Germinal center (tissue), 1 donor: ENCODE data around the gene RNF207.

Experiments used
- DNase-seq: peaks from one replicate; pipeline ENCODE4 v3.0.0; 2012; ENCODE audit warnings: mixed read lengths, low spot score

The RNF207 gene

GRCh38 chr1:6234502-6235295 lies 28.8 kb downstream of the RNF207 start:
- DNase-seq: no peak

DNA sequence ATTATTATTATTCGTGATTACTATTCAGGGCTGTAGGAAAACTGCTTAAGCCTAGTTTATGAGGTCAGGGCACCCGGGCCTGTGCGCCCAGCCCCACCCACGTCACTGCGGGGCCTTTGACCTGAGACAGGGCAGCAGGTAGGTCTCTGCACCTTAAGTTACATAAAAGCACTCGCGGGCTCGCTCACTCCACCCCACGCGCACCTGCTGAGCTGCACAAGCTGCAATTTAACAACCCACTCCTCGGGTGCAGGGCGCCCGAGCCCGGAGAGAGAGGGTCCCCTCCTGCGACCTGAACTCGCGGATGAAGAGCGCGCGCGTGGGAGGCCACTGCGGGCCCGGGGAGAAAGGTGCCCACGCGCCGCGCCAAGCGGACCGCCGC lies 29.4 kb downstream of the RNF207 start:
- no peak for DNase-seq

DNA sequence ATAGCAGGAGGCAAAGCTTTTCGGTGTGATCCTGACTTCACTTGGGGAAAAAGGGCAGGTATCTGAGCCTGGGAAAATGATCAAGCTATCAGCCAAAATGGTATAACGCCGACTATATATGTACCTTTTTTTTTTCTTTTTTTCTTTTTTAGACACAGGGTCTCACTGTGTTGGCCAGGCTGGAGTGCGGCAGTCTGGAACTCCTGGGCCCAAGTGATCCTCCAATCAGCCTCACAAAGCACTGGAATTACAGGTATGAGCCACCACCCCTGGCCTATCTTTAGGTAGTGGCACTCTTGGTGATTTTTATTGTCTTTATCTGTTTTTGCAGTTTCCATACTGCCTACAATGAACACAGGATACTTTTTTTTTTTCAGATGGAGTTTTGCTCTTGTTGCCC lies 31.2 kb downstream of the RNF207 start:
- DNase-seq: no peak

DNA sequence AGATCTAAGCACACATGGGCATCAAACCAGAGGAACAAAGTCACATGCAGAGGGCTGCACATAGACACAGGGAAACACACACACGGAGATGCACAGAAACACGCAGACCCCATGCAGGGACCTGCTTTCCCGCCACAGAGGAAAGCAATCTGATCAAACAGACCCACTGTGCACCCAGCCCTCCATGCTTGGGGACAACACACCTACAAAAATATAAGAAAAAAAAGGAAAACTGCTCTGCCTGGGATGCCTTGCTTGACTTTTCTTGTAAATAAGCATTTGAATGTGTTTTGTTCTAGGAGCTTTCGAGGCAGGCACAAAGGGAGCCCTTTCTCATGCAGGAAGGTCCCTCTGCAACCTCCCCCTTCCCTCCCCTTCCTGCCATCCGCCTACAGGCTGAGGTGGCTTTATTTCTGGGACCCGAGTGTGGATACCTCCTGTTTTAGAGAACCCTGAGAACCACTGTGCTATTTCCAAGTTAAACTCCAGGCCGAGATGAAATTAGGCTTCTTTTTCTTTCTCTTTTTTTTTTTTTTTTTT lies 33.4 kb downstream of the RNF207 start:
- no peak for DNase-seq

- no peak for DNase-seq
Observed at GRCh38 chr1:6239950-6240768, 34.2 kb downstream of the RNF207 start.

DNA sequence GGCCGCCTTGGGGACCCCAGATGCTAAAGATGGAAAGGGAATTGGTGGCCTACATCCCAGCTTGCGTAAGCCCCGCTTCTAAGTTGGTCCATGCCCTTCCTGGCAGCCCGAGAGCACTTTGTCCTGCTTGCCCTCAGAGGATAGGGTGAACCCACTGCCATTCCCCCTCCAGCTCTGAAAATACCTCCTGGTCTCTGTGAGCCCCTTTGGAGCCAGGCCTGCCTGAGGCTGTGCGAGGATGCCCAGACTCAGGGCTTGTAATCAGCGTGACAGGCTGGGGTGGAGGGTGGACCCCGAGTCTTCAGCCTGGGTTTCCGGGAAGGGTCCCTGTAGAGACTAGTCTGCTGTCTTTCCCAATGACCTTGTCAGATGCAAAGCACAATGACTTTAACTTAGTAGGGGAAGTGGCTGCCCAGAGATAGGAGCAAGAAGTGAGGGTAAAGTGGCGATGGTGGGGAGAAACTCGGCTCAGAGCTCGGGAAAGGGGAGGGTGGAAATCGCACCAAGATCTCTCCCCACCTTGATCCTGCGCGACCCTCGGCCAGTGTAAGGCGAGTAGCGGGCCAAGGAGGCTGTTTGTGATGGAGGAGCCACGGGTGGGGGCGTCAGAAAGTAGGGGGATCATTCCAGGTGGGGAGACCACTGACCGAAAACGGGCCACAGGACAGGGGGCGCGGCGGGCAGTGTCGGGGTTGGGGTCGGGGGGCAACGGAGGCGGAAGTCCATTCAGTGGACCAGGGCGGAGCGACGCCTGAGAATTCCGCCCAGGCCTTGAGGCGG lies 35.4 kb downstream of the RNF207 start:
- DNase-seq: no peak

DNA sequence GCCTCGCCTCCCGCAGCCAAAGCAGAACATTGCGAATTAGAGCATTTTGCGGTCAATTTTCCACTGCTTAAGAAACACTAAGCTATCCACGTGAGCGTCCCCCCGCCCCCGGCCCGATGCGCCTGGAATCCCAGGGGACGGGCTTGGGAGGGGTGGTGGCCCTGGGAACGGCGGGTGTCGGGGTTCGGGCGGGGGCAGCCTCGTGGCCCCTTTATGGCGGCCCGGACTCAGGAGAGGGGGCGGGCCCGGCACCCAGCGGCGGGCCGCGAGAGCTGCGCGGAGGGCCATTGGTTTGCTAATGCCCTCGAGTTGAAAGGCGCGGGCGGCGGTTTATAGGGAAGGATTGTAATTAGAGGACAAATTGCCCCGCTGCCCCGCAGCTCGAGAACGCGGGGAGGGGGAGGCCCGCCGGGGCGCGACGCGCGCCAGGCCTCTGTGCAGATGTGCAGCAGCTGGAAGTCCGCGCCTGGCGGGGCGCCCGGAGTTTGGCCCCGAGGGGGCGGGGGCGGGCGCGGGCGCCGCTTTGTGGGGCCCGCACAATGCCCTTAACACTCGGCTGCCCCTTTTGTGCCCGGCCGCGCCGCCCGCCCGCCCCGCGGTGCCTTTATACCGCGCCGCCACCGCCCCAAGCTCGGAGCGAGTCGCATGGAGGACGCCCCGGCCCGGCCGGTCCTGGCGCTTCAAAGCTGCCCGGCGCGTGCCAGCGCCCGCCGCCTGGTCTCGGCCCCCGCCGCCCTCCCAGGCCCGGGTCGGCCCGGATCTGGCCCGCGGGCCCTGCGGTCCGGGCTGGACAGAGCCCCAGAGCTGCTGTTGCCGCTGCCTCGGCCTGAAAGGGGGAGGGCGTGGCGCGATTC lies 36.2 kb downstream of the RNF207 start:
- no peak for DNase-seq

GRCh38 chr1:6243053-6243834 lies 37.3 kb downstream of the RNF207 start:
- DNase-seq: no peak

DNA sequence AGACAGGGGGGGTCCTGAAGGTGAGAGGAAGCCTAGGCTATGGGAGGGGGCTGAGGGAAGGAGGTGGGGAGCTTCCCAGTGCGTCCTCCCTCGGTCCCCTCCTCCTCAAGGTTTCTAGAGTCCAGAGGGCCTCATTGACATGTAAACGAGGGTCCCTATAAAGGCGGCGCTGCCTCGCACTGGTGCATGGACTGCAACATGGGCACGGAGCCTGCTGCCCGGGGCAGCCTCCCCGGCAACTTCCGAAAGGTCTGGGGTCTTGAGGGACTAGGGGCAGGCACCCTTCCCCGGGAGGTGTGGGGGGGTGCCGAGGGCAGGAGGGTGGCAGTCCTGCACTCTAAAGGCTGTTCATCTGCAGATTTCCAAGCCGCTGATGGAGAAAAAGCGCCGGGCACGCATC lies 38.1 kb downstream of the RNF207 start, which contains the start of gene HES3:
Gene HES3, plus strand, starts transcription at position 187 of the 400 bp plus-strand sequence. Its CDS starts 187 bp downstream, at position 374.
- no peak for DNase-seq

GRCh38 chr1:6244401-6245049 lies 38.6 kb downstream of the RNF207 start:
- DNase-seq: no peak

GRCh38 chr1:6245086-6245868 lies 39.4 kb downstream of the RNF207 start:
- peak; percentile 86 for DNase-seq

DNA sequence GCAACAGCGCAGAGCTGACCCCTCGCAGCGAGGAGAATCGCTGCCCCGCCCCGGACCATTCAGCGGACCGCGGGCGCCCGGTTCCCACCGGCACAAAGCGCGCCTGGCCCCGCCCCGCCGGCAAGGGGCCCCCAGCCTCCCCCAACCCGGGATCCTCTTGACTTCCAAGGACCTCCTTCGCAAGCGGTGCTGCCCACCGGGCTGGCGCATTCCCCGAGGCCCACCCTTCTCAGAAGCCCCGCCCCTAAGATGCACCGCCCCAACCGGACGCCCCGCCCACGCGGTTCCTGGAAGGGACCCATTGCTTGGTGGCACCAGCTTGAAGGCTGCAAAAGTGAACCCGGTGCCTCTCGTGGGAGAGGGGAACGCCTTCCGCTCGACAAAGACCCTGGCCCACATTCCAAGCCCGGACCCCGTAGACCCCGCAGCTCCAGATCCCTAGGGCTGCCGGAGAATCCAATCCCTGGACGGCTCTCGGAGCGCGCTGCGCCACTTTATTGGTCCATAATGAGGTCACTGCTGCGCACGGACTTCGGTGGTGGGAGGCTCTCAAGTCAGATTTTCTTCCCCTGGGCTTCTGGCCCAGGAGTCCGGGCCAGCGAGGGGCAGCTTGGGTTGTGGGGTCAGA lies 40.1 kb downstream of the RNF207 start:
- peak; percentile 69 for DNase-seq

DNA sequence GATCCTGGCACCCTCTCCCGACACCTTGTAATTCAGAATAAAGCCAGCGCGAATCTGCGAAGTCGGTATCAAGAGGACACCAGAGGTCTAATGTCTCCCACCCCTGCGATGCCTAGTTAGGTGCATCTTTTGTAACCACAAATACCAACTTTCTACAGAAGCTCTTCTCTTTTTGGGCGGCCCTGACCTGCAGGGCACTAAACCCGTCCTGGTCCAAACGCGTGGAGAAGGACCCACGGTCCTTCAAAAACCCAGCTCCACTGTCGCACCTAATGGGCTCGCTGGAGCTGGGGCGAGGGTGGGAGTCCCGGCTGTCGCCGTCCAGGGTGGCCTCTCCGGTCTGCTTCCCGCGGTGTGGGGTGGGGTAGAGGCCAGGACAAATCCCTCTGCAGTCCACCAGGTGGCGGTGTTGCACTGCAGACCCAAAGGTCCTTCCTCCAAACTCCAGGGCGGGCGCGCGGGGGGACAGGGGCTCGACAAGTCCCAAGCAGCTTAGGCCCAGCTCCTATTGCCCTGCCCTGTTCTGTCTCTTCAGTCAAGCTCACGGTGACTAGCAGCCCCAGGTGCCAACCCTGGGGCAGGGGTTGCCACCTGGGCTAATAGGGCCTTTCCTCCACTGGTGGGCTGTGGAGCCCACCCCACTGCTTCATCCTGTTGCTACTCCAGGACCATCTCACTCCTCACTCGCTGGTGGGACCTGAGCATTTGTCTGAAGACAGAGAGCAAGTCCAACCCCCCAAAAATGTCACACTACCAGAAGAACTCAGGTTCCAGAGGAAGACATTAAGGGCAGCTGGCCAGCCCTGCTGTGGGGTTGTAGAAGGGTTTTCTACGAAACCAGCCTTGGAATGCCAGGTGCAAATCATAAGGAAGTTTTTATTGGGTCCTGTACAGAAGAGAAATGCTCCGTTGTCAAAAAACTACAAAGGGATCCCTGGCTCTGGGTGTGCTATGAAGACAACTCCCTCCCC lies 40.9 kb downstream of the RNF207 start:
- peak; percentile 89 for DNase-seq

DNA sequence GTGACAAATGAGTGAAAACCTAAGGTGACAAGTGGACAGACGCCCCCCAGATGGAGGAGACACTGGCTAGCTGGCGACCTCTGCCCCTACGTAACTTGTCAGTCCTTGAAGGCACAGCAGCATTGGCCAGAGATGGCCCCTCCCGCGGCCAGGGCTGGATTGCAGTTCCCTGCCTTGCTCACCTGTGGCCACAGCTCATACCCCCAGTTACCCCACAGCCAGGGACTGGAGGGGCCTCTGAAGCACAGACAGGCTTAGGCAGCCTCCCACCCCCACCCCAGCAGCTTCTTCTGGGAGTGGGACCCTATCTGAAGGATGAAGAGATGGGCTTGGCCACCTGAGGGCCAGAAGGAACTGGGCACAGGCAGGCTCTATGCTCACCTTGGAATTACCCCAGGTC lies 41.7 kb downstream of the RNF207 start:
- no peak for DNase-seq

DNA sequence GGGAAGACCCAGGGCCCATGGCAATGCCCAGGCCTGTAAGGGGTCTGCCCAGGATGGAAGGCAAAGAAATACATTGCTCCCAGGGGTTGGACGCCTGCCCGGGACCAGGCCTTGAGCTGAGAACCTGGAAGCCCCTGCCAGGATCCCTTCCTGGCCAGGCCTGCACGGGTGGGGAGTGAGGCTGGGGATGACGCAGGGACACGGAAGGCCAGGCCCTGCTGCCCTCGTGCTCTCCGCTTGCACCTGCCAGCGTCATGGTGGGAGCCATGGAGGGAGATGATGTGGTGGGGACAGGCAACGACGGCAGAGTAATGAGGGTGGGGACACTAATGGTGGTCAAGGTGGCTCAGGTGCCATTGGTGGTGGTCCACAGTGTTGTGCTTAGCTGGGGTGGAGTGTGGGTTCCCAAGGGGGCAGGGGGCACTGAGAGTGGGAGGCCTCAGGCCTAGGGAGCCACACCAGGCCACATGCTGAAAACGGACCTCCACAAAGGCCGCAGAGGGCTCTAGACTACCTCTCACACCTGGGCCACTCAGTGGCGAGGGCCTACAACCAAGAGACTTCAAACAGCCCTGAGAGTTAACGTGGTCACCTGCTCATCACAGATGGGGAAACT lies 42.4 kb downstream of the RNF207 start:
- DNase-seq: no peak

DNA sequence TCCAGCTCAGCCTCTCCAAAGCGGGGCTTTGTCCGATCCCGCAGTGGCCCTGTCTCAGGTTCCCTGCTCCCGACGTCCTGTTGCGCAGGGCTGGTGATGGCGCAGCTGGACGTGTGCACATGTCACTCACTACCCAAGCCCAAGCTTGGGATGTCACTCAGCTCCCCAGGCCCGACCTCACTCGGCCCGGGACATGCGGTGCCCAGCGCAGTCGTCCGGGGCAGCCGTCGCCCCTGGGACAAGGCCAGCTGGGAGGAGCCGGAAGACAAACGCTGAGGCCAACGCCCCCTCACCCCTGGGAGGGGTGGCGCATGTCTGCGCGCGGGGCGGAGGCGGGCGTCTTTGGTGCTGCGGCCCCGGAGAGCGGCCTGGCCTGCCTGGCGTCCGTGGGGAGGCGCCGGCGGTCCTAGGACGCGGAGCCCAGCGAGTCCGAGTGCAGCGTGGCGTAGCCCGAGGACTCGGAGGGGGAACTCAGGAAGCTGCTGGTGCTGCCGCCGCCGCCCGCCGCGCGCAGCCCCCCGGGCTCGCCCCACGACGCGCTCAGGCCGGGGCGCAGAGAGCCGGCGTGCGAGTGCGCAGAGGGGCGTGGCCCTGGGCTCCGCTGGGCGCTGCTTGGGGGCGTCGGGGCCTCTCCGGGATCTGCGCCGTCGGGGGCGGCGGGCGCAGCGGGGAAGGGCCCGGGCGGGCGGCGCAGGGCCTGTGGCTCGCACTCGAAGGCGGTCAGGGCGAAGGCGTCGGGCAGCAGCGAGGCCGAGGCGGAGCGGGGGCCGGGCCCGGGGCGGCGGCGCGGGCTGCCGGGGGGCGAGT lies 43.2 kb downstream of the RNF207 start:
- DNase-seq: no peak
